ENCODE measurements around the gene MAFF.
A peak's percentile ranks its signal among the peaks of the same experiment; 100 is the strongest.

MAFF gene

GRCh38 chr22:38260761-38261681 is 59.2 kb downstream of the MAFF start:
- H3K27me3 ChIP-seq: no peaks in the 10 kb centered on the region
- TF ChIP-seq CTCF (IDR thresholded peaks at IDR 0.05; ENCODE audit: low read depth, low read length): no peak
- H3K4me1 ChIP-seq: 0 out of 2 replicates have a peak, but pooled peaks cover 4% of the 10 kb centered on the region
- no peak for DNase-seq
- H3K36me3 ChIP-seq: no peaks in the 10 kb centered on the region
- H3K9me3 ChIP-seq: no peaks in the 10 kb centered on the region
- no peak overlapping the region for H3K4me3 ChIP-seq (ENCODE audit: low read depth, low read length)

GRCh38 chr22:38262051-38262795 is 60.4 kb downstream of the MAFF start:
- TF ChIP-seq CTCF (IDR thresholded peaks at IDR 0.05; ENCODE audit: low read depth, low read length): peak; percentile 60
- Histone ChIP-seq H3K9me3 (no peaks in the 10 kb centered on the region), H3K27me3 (no peaks in the 10 kb centered on the region), H3K36me3 (no peaks in the 10 kb centered on the region), H3K4me3 (ENCODE audit: low read depth, low read length) (no peak overlapping the region), H3K4me1 (0 out of 2 replicates have a peak, but pooled peaks cover 4% of the 10 kb centered on the region)
- DNase-seq: peak; percentile 51

- TF ChIP-seq CTCF (IDR thresholded peaks at IDR 0.05; ENCODE audit: low read depth, low read length): no peak
- no peak for DNase-seq
- H3K4me3 ChIP-seq (ENCODE audit: low read depth, low read length): no peak overlapping the region
- H3K36me3 ChIP-seq: no peaks in the 10 kb centered on the region
- H3K4me1 ChIP-seq: no peaks in the 10 kb centered on the region
- no peaks in the 10 kb centered on the region for H3K9me3 ChIP-seq
- no peaks in the 10 kb centered on the region for H3K27me3 ChIP-seq
These were observed 62.6 kb downstream of the MAFF start for GRCh38 chr22:38264322-38264843.

Data from BE2C (cell line).